Ovary (tissue), 9 donors: ENCODE measurements around the gene HIPK2. TPM values are rescaled to one million over a fixed set of nuclear protein-coding genes. Genes with fewer than 3 reads are reported as not detected.

Experiments used
- DNase-seq, 5 donors: peaks; one replicate each; pipeline ENCODE4 v3.0.0-alpha.2; 2019 to 2020
- H3K27ac ChIP-seq, 2 donors: fragments of 200-600 bp; one replicate each; pipeline versions ENCODE4 v1.5.1 to v1.8.0; 2019 to 2022
- H3K27me3 ChIP-seq: fragments of 200-600 bp; one replicate; pipeline ENCODE4 v1.8.0; 2022
- H3K36me3 ChIP-seq: fragments of 200-600 bp; sonication (generic); one replicate; pipeline ENCODE4 v1.5.1; 2019
- H3K4me1 ChIP-seq: one replicate; pipeline ENCODE4 v1.8.1; 2013; ENCODE audit warnings: mild to moderate bottlenecking, moderate library complexity; ENCODE audit not compliant: insufficient read depth
- H3K4me3 ChIP-seq: fragments of 200-600 bp; sonication (generic); one replicate; pipeline ENCODE4 v1.5.1; 2017
- H3K9me3 ChIP-seq, 2 donors: fragments of 200-600 bp in 1 of 2; sonication (generic) in 1 of 2; one replicate each; pipeline versions ENCODE4 v1.5.1 to v1.8.1; 2013 to 2019; ENCODE audit warnings: mild to moderate bottlenecking in 1 of 2, moderate library complexity in 1 of 2
- EP300 ChIP-seq: sonication (generic); formaldehyde crosslinking; IDR thresholded peaks from one replicate; pipeline ENCODE4 v1.6.1; 2017; ENCODE audit warnings: antibody characterized with exemption
- POLR2A ChIP-seq: fragments of 450-650 bp; IDR thresholded peaks from one replicate; pipeline ENCODE4 v1.6.1; 2017; ENCODE audit warnings: antibody characterized with exemption, mild to moderate bottlenecking, moderate library complexity
- WGBS, 3 donors: extraction: QIAGEN DNeasy Blood & Tissue Kit in 1 of 3; methylation state at CpG; one replicate each; pipeline versions ENCODE4 v1.1.5 to v1.1.7; 2013 to 2017; 5-methylcytosine and 5-hydroxymethylcytosine counted together
- intact Hi-C, 4 donors: fragments of 100-400 bp; cut with DNase I; formaldehyde crosslinking; loops; one replicate each; pipeline versions ENCODE4 v1.11.0 to v1.15.1; 2022 to 2023
- polyA plus RNA-seq, 2 donors: library from polyadenylated mRNA; stranded (reverse); fragments of 200-250 nt in 1 of 2; fragments of 350-450 nt in 1 of 2; fragmentation: Illumina TruSeq in 1 of 2; extraction: RNeasy Lipid Tissue Mini Kit (QIAGEN cat#74804) in 1 of 2; gene quantifications; one replicate each; pipeline ENCODE4 v1.2.3, GENCODE V29; 2013 to 2014
- total RNA-seq, 7 donors: library from RNA; depleted of rRNA in 2 of 7; stranded (reverse); fragments of >200 nt in 2 of 7; fragmentation: NEBNext Ultra II Directional in 3 of 7; extraction: Animal tissue kit (Norgen Biotek cat#: 25700) in 3 of 7; gene quantifications; one replicate each; pipeline versions ENCODE4 v1.1.0 to v1.2.4, GENCODE V29; 2016 to 2023
- TF ChIP-seq, protein P1 (sequence below), 3 donors: fragments of 450-650 bp in 2 of 3; fragments of 200-600 bp in 1 of 3; IDR thresholded peaks; one replicate each; pipeline versions ENCODE4 v1.5.1 to v1.8.0; 2016 to 2022; ENCODE audit warnings: antibody characterized with exemption in 3 of 3, mild to moderate bottlenecking in 1 of 3
- donor health status: DM: no; HTN: no; CAD: no; lungs with moderate emphysema.
- donor health status: DM: no; HTN: no; CAD: no.
- donor health status: Bipolar disorder and iron deficiency.
- donor health status: DM: yes; HTN: yes; CAD: no.
- donor health status: DM: no; HTN: no; CAD: no.
- donor health status: DM: yes; HTN: yes; CAD: no.

Gene HIPK2
- total and polyA plus RNA-seq, 9 donors: 7.3 to 38.4 (median 28.1) TPM

- no peaks in the 10 kb centered on the region for H3K36me3 ChIP-seq
- WGBS, 3 donors: 11 to 39% (median 16%) methylated on average over 6 of the region's 6 CpGs
These were observed 39.7 kb downstream of the HIPK2 start for GRCh38 chr7:139738101-139738489.

GRCh38 chr7:139737221-139738100 is 40.3 kb downstream of the HIPK2 start:
- Histone ChIP-seq H3K27ac (no peak overlapping the region), H3K27me3 (no peaks in the 10 kb centered on the region), H3K4me1 (peaks cover 15% of the 10 kb centered on the region), H3K36me3 (no peaks in the 10 kb centered on the region), H3K9me3 (no peaks in the 10 kb centered on the region), H3K4me3 (no peak overlapping the region)
- WGBS, 3 donors: 57 to 67% (median 62%) methylated on average over 10 of the region's 10 CpGs
- DNase-seq: no peak
- intact Hi-C loops: no loop called here
- TF ChIP-seq, protein P1, sequence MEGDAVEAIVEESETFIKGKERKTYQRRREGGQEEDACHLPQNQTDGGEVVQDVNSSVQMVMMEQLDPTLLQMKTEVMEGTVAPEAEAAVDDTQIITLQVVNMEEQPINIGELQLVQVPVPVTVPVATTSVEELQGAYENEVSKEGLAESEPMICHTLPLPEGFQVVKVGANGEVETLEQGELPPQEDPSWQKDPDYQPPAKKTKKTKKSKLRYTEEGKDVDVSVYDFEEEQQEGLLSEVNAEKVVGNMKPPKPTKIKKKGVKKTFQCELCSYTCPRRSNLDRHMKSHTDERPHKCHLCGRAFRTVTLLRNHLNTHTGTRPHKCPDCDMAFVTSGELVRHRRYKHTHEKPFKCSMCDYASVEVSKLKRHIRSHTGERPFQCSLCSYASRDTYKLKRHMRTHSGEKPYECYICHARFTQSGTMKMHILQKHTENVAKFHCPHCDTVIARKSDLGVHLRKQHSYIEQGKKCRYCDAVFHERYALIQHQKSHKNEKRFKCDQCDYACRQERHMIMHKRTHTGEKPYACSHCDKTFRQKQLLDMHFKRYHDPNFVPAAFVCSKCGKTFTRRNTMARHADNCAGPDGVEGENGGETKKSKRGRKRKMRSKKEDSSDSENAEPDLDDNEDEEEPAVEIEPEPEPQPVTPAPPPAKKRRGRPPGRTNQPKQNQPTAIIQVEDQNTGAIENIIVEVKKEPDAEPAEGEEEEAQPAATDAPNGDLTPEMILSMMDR (IDR thresholded peaks at IDR 0.05): no peak
- TF ChIP-seq EP300 (no peak), POLR2A (no peak)

More at GRCh38 chr7:139738101-139738489, 39.7 kb downstream of the HIPK2 start:
- no peak overlapping the region for H3K4me3 ChIP-seq
- no peak for DNase-seq
- peaks cover 15% of the 10 kb centered on the region for H3K4me1 ChIP-seq
- intact Hi-C loops: no loop called here
- H3K9me3 ChIP-seq: no peaks in the 10 kb centered on the region
- no peaks in the 10 kb centered on the region for H3K27me3 ChIP-seq
- H3K27ac ChIP-seq: no peak overlapping the region
- no peak for TF ChIP-seq EP300

DNA sequence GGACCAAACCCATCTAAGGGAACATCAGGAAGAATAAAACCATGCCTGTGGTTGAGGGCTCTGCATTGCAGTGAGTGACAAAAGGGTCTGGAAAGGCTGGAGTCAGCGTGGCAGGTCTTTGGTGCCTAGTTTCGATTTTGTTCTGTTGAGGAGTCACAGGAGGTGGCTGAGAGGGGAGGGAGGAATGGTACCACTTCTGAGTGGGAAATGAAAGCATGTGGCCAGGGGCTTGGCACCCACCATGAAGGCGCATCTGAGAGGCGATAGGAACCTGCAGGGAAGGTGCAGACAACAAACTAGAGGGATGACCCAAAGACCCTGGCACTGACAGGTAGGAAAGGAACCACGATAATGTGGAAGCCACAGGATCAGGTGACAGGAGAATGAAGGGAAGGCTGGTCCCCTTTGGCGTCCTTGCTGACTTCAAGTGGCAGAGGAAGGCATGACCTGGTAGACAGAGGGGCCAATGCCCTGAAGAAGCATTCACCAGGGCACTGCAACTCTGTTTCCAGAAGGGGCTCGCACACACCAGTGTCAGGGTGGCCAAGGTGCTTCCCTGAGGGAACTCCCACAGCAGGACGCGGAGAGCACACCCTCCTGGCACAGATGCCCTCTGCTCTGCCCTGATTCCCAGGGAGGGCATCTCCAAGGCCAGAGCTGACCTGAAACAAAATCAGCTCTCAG is 41.7 kb downstream of the HIPK2 start:
- 94 to 96% (median 94%) methylated on average over 9 of the region's 9 CpGs for WGBS, 3 donors

DNA sequence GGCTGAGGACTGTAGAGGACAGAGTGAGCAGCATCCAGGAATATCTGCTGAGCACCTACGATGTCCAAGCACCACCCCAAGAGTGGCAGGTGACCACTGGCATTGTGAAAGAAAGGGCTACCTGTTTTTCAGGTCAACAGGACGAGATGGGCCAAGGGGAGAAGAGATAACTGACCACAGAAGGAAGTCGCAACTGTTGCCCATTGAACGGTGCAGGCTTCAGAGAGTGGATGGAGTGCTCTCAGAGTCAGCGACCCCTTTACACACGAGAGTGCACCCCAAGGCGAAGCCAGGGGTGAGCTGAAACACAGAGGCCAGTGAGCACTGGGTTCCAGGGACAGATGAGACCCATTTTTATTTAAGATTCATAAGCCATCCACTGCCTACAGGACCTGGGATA is 42.3 kb downstream of the HIPK2 start:
- no peak overlapping the region for H3K4me3 ChIP-seq
- 93 to 98% (median 95%) methylated on average over 7 of the region's 7 CpGs for WGBS, 3 donors
- H3K36me3 ChIP-seq: no peaks in the 10 kb centered on the region
- no peaks in the 10 kb centered on the region for H3K27me3 ChIP-seq
- H3K4me1 ChIP-seq: peaks cover 15% of the 10 kb centered on the region
- peak overlapping the region in 1 of 2 donors; percentile 19 for H3K27ac ChIP-seq
- intact Hi-C loops: no loop called here
- H3K9me3 ChIP-seq: no peaks in the 10 kb centered on the region
- no peak for DNase-seq
- TF ChIP-seq EP300: no peak
- TF ChIP-seq, protein P1 (IDR thresholded peaks at IDR 0.05): no peak
- TF ChIP-seq POLR2A: no peak

More for the DNA sequence above, 41.7 kb downstream of the HIPK2 start:
- Histone ChIP-seq H3K27me3 (no peaks in the 10 kb centered on the region), H3K36me3 (no peaks in the 10 kb centered on the region), H3K27ac (peak overlapping the region in 1 of 2 donors; percentile 19), H3K4me1 (peaks cover 14% of the 10 kb centered on the region), H3K9me3 (no peaks in the 10 kb centered on the region), H3K4me3 (no peak overlapping the region)
- no peak for DNase-seq
- TF ChIP-seq, protein P1 (IDR thresholded peaks at IDR 0.05): no peak
- TF ChIP-seq POLR2A (no peak), EP300 (no peak)
- intact Hi-C loops: no loop called here
